HuH-7 (cell line): ENCODE measurements around the gene TNIP2.
"Not testable (repeated sequence)": the region's sequence is repeated elsewhere in the genome, so short reads cannot be mapped to it uniquely, and the experiment has no call there.

Experiments used
- DNase-seq: peaks from one replicate; pipeline ENCODE4 v3.0.0; 2011; ENCODE audit warnings: low spot score

TNIP2 gene

DNA sequence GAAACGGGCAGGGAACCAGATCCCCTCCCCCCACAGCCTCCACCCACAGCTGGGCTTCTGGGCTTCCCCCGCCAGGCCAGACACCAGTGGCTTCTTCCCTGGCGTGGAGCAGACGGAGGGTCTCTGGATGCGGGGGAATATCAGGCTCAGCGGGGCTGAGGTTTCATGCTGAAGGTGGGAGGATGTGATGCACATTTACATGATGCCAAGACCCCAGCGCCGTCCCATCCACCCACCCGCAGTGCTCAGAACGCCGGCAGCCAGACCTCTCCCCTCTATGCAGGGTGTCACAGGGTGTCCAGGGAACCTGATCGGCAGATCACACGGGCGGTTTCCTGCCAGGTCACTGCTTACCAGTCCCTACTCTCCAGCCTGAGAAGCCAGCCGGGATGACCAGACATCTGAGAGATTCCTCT lies 12.8 kb upstream of the TNIP2 start:
- DNase-seq, result no peak

GRCh38 chr4:2768124-2768523 lies 12.0 kb upstream of the TNIP2 start:
- DNase-seq, result no peak

DNA sequence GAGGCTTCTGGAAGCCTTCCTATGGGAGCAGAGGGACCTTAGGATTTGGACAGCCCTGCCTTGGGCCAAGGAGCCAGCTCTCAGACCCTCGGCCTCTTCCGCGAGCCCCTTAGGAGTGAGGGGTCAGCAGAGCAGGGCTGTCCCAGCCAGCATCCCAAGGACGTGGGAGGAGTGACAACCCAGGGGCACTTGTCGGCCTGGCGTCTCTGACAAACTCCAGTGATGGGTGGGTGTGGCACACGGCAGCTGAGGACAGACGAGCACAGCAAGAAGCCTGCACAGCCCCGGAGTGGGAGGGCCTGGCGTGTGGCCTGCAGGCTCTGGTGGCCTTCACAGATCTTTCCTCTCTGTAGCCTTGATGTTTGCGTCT lies 11.6 kb upstream of the TNIP2 start:
- no peak for DNase-seq

- DNase-seq, result no peak
These were observed 11.0 kb upstream of the TNIP2 start for GRCh38 chr4:2767046-2767704.

DNA sequence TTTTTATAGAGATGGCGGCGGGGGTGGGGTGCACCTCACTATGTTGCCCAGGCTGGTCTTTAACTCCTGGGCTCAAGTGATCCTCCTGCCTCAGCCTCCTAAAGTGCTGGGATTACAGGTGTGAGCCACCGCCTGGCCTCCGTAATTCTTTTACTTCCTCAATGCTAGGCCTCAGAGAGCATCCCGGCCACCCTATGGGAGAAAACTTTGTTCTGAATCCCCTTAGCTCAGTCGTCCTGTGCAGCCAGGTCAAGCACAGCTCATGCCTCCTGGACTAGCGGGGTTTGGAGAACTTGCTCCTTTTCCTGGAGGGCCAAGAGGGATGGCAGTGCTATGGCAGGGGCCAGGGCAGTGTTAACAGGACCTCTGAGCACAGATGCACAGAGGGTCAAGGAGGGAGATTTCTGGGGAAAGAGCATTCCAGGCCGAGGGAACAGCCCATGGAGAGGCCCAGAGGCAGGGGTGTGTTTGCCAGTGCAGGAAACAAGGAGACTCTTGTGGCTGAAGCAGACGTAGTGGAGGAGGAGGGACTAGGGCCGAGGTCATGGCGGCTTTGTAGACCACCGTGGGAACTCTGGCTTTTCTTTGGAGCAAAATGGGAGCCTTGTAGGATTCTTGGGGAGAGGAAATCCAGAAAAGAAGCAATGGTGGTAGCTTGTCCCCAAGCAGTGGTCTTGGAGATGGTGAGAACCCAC lies 9.8 kb upstream of the TNIP2 start:
- DNase-seq, result no peak

- DNase-seq, result no peak
These were observed 7.4 kb upstream of the TNIP2 start for GRCh38 chr4:2763511-2763967.

DNA sequence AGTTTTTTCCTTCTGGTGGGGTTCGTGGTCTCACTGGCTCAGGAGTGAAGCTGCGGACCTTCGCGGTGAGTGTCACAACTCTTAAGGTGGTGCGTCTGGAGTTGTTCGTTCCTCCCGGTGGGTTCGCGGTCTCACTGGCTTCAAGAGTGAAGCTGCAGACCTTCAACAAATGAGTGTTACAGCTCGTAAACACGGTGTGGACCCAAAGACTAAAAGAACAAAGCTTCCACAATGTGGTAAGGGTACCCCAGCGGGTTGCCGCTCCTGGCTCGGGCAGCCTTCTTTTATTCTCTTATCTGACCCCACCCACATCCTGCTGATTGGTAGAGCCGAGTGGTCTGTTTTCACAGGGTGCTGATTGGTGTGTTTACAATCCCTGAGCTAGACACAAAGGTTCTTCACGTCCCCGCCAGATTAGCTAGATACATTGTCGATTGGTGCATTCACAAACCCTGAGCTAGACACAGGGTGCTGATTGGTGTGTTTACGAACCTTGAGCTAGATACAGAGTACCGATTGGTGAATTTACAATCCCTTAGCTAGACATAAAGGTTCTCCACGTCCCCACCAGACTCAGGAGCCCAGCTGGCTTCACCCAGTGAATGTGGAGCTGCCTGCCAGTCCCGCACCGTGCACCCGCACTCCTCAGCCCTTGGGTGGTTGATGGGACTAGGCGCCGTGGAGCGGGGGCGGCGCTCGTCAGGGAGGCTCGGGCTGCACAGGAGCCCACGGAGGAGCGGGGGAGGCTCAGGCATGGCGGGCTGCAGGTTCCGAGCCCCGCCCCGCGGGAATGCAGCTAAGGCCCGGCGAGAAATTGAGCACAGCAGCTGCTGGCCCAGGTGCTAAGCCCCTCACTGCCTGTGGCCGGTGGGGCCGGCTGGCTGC lies 6.6 kb upstream of the TNIP2 start:
- DNase-seq, result not testable (repeated sequence)

- no peak for DNase-seq
These were observed 5.9 kb upstream of the TNIP2 start for GRCh38 chr4:2762048-2762447.

GRCh38 chr4:2761035-2761923 lies 5.1 kb upstream of the TNIP2 start:
- DNase-seq, result peak; percentile 83

GRCh38 chr4:2757426-2757825 lies 1.3 kb upstream of the TNIP2 start:
- DNase-seq, result no peak

DNA sequence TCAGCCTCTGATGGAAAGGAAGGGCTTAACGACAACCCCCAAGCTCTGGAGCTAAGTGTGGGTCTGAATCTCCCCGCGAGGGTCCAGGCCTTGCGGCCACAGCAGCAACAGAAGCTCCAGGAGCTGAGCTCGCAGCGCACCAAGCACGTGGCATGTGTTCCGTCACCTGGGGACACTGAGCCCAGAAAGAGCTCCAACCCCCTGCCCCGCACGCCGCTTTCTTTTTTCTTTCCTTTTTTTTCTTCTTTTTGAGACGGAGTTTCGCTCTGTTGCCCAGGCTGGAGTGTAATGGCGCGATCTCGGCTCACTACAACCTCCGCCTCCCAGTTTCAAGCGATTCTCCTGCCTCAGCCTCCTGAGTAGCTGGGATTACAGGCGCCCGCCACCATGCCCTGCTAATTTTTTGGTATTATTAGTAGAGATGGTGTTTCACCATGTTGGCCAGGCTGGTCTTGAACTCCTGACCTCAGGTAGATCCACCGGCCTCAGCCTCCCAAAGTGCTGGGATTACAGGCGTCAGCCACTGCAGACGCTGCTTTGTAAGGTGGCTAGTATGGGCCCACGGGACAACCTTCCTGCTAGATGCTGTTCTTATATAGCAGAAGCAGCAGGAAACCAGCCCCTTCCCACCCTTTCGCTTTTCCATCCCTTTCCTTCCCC lies 685 bp upstream of the TNIP2 start:
- no peak for DNase-seq

DNA sequence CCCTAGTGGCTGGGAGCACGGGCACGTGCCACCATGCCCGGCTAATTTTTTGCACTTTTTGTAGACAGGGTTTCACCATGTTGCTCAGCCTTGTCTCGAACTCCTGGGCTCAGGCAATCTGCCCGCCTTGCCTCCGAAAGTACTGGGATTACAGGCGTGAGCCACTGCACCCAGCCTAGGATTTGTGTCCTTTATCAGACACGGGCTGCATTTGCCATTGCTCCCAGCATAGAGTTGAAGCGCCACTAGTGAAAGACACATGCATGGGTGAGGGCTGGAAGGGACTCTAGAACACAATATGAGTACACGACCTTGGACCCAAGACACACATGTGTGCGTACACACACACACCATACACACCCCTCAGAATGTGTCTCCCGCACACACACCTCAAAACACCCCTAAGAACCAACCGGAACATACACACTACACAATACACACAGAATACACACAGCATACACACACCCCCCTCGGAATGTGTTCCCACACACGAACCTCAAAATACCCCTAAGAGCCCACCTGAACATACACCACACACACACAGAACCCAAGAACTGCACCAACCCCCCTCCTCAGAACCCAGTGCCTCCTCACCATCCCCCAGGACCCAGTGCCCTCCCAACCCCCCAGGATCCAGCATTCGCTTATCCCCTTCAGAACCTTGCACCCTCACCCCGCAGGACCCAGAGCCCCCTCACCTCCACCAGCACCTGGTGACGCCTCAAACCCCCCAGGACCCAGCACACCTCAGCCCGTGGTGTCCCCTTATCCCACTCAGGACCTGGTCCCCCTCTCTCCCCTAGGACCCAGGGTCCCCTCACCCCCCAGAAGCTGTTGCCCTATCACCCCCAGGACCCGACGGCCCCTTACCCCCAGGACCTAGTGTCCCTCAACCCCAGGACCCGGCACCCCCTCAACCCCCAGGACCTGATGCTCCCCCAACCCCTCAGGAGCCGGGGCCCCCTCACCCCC lies 1.0 kb downstream of the TNIP2 start:
- no peak for DNase-seq

DNA sequence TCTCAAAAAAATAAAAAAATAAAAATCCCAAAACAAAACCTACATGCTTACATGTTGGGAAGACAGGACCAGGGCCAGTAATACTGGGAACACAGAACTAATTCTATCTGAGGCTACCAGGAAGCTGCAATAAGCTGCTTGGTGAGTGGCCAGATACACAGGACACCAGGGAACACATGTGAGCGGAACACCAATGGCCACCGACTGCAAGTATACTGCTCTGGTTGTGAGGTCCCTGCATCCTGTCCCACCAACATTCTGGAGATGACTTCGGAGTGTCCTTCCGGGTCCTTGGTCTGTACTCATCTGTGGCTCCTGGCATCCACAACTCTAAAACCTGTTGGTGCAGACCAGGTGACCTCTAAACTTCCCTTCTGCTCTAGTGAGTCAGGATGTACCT lies 2.7 kb downstream of the TNIP2 start:
- no peak for DNase-seq

- no peak for DNase-seq
These were observed 5.2 kb downstream of the TNIP2 start for GRCh38 chr4:2750719-2751605.

- no peak for DNase-seq
These were observed 9.0 kb downstream of the TNIP2 start for GRCh38 chr4:2746891-2747695.

DNA sequence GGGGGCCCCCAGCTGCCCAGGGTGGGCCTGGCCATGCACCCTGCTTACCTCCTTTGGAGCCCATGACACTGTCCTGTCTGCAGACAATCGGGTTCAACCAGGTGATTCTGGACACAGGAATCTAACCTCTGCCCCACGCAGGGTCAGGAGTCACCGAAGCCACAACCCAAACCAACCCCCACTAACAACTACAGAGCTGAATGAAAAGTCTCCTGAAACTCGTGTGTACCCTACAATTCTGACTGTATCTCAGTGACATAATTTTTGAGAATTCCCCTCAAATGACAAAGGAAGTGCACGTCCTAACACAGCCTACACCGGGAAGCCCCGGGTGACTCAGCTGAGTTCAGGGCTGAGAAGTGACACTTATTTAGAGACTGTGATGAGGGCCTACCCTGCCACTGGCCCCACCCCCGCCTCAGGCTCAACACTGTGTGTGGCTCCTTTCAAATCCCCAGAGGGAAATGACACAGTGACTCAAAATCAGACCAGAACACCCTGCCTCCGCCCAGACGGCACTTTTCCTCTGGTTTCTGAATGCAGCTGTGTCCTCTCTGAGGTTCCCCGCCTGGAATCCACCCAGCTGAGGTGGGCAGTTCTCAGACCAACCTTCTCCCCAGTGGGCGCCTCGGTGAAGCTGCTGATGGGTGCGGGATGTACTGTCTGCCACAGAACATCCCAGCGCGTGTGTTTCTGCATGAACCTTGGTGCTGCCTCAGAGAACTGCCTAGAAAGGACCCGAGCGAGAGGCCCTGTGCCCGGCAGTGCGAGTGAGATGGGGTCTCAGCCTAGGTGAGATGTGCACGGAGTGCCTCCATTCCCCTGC lies 9.9 kb downstream of the TNIP2 start:
- no peak for DNase-seq

GRCh38 chr4:2745516-2745915 lies 10.6 kb downstream of the TNIP2 start:
- DNase-seq, result no peak
